H9 (cell line): ENCODE measurements around the gene MAOA. TPM values are rescaled to one million over a fixed set of nuclear protein-coding genes. Genes with fewer than 3 reads are reported as not detected.

ENCODE experiments used
- DNase-seq: peaks from one replicate; pipeline ENCODE4 v3.0.0-alpha.2; 2017
- H2AFZ ChIP-seq: one replicate; pipeline ENCODE4 v1.6.1; 2013; ENCODE audit warnings: mild to moderate bottlenecking, low read length, control low read depth, moderate library complexity
- H2AK5ac ChIP-seq: 2 replicates; pipeline ENCODE4 v1.6.1; 2013; ENCODE audit warnings: low read length, control low read depth, mixed read lengths; ENCODE audit not compliant: insufficient read length
- H2BK120ac ChIP-seq: one replicate; pipeline ENCODE4 v1.6.1; 2013; ENCODE audit warnings: low read depth, mild to moderate bottlenecking, low read length, control low read depth, inconsistent platforms; ENCODE audit not compliant: poor library complexity, severe bottlenecking
- H2BK12ac ChIP-seq: 2 replicates; pipeline ENCODE4 v1.6.1; 2013; ENCODE audit warnings: low read length, control low read depth, mixed read lengths, low read depth; ENCODE audit not compliant: insufficient read length
- H2BK15ac ChIP-seq: 2 replicates; pipeline ENCODE4 v1.6.1; 2013; ENCODE audit warnings: low read depth, low read length, control low read depth
- H2BK20ac ChIP-seq: one replicate; pipeline ENCODE4 v1.6.1; 2013; ENCODE audit warnings: low read depth, mild to moderate bottlenecking, low read length, control low read depth, inconsistent platforms; ENCODE audit not compliant: poor library complexity, severe bottlenecking
- H2BK5ac ChIP-seq: 2 replicates; pipeline ENCODE4 v1.6.1; 2013; ENCODE audit warnings: low read length, control low read depth, mixed read lengths; ENCODE audit not compliant: insufficient read length
- H3K14ac ChIP-seq: 2 replicates; pipeline ENCODE4 v1.6.1; 2013; ENCODE audit warnings: low read length, control low read depth; ENCODE audit not compliant: insufficient read depth
- H3K18ac ChIP-seq: 2 replicates; pipeline ENCODE4 v1.6.1; 2013; ENCODE audit warnings: low read depth, mild to moderate bottlenecking, mixed read lengths, low read length, control low read depth; ENCODE audit not compliant: insufficient read length
- H3K23ac ChIP-seq: 2 replicates; pipeline ENCODE4 v1.6.1; 2013; ENCODE audit warnings: low read length, control low read depth, mixed read lengths, low read depth; ENCODE audit not compliant: insufficient read length
- H3K23me2 ChIP-seq: 2 replicates; pipeline ENCODE4 v1.6.1; 2013; ENCODE audit warnings: low read depth, mild to moderate bottlenecking, mixed read lengths, low read length, control low read depth; ENCODE audit not compliant: insufficient read length, poor library complexity, severe bottlenecking
- H3K27ac ChIP-seq: 2 replicates; pipeline ENCODE4 v1.5.1; 2013; ENCODE audit warnings: low read length, control low read depth, mixed read lengths, low read depth; ENCODE audit not compliant: insufficient read length
- H3K27me3 ChIP-seq: 2 replicates; pipeline ENCODE4 v1.6.1; 2013; ENCODE audit warnings: low read length, control low read depth, inconsistent platforms; ENCODE audit not compliant: insufficient read depth
- H3K4ac ChIP-seq: 2 replicates; pipeline ENCODE4 v1.6.1; 2013; ENCODE audit warnings: low read depth, mild to moderate bottlenecking, control low read depth, inconsistent platforms, low read length, moderate library complexity
- H3K4me1 ChIP-seq: 2 replicates; pipeline ENCODE4 v1.6.1; 2013; ENCODE audit warnings: low read length, control low read depth, inconsistent platforms; ENCODE audit not compliant: insufficient read depth
- H3K4me2 ChIP-seq: 2 replicates; pipeline ENCODE4 v1.6.1; 2013; ENCODE audit warnings: low read length, control low read depth, mixed read lengths; ENCODE audit not compliant: insufficient read length, insufficient read depth
- H3K56ac ChIP-seq: 2 replicates; pipeline ENCODE4 v1.6.1; 2013; ENCODE audit warnings: low read depth, mild to moderate bottlenecking, mixed read lengths, low read length, control low read depth; ENCODE audit not compliant: insufficient read length
- H3K79me1 ChIP-seq: 2 replicates; pipeline ENCODE4 v1.6.1; 2013; ENCODE audit warnings: low read depth, mild to moderate bottlenecking, moderate library complexity, low read length, control low read depth, inconsistent platforms; ENCODE audit not compliant: insufficient read depth, poor library complexity, severe bottlenecking
- H3K79me2 ChIP-seq: 2 replicates; pipeline ENCODE4 v1.6.1; 2013; ENCODE audit warnings: low read length, control low read depth, inconsistent platforms; ENCODE audit not compliant: insufficient read depth
- H3K9ac ChIP-seq: 2 replicates; pipeline ENCODE4 v1.6.1; 2013; ENCODE audit warnings: low read length, control low read depth, mixed read lengths; ENCODE audit not compliant: insufficient read length; ENCODE audit errors: extremely low read depth
- H3K9me3 ChIP-seq: one replicate; pipeline ENCODE4 v1.6.1; 2013; ENCODE audit warnings: low read depth, low read length, inconsistent platforms; ENCODE audit not compliant: control insufficient read depth
- H3T11ph ChIP-seq: one replicate; pipeline ENCODE4 v1.6.1; 2013; ENCODE audit warnings: mild to moderate bottlenecking, low read length, control low read depth, inconsistent platforms
- H4K20me1 ChIP-seq: one replicate; pipeline ENCODE4 v1.6.1; 2013; ENCODE audit not compliant: control insufficient read depth, insufficient read length, insufficient read depth
- H4K5ac ChIP-seq: 2 replicates; pipeline ENCODE4 v1.6.1; 2013; ENCODE audit warnings: low read depth, mild to moderate bottlenecking, mixed read lengths, low read length, control low read depth; ENCODE audit not compliant: insufficient read length
- H4K8ac ChIP-seq: replicated peaks from 2 replicates; pipeline ENCODE4 v1.6.1; 2013; ENCODE audit warnings: low read length, control low read depth, mixed read lengths, low read depth; ENCODE audit not compliant: insufficient read length
- H4K91ac ChIP-seq: 2 replicates; pipeline ENCODE4 v1.6.1; 2013; ENCODE audit warnings: low read depth, mild to moderate bottlenecking, moderate library complexity, mixed read lengths, low read length, control low read depth; ENCODE audit not compliant: insufficient read length
- H3K27ac Mint-ChIP-seq, 3 experiments: 2 replicates in 2 of 3; 3 replicates in 1 of 3; pipeline ENCODE4 v1.8.0; 2020 to 2021; ENCODE audit warnings: mixed read lengths in 3 of 3, mild to moderate bottlenecking in 1 of 3, moderate library complexity in 1 of 3
- H3K27me3 Mint-ChIP-seq: 2 replicates; pipeline ENCODE4 v1.8.0; 2021; ENCODE audit warnings: low read depth, mild to moderate bottlenecking, moderate library complexity, mixed read lengths
- H3K36me3 Mint-ChIP-seq, 3 experiments: 2 replicates in 2 of 3; 3 replicates in 1 of 3; pipeline ENCODE4 v1.8.0; 2020 to 2021; ENCODE audit warnings: low read depth in 3 of 3, mixed read lengths in 3 of 3; ENCODE audit not compliant: insufficient read depth in 1 of 3
- H3K4me1 Mint-ChIP-seq, 2 experiments: 2 replicates each; pipeline ENCODE4 v1.8.0; 2020; ENCODE audit warnings: mixed read lengths in 2 of 2
- H3K4me3 Mint-ChIP-seq, 2 experiments: 2 replicates in 1 of 2; 3 replicates in 1 of 2; pipeline ENCODE4 v1.8.0; 2020 to 2021; ENCODE audit warnings: mild to moderate bottlenecking in 2 of 2, mixed read lengths in 2 of 2, moderate library complexity in 1 of 2
- H3K9me3 Mint-ChIP-seq, 2 experiments: 2 replicates in 1 of 2; 3 replicates in 1 of 2; pipeline ENCODE4 v1.8.0; 2020; ENCODE audit warnings: mild to moderate bottlenecking in 2 of 2, mixed read lengths in 2 of 2, moderate library complexity in 1 of 2
- CTCF ChIP-seq: fragments of 200-600 bp; sonication (generic); conservative IDR thresholded peaks from 3 replicates; pipeline ENCODE4 v1.8.0; 2021; ENCODE audit warnings: antibody characterized with exemption, mild to moderate bottlenecking
- WGBS: extraction: QIAGEN DNeasy Blood & Tissue Kit; methylation state at CpG from one replicate; pipeline ENCODE4 v1.1.7; 2013; ENCODE audit warnings: missing lambda C conversion rate, low lambda C conversion rate, mixed read lengths; ENCODE audit not compliant: insufficient read length; ENCODE audit errors: extremely low coverage; 5-methylcytosine and 5-hydroxymethylcytosine counted together
- total RNA-seq: library from RNA; stranded (reverse); gene quantifications from 2 replicates; pipeline ENCODE4 v1.2.1, GENCODE V29; 2021

The MAOA gene
- total RNA-seq, 1 experiment from 2014 or later, result 0.28 TPM

- H3K9me3 Mint-ChIP-seq, result peaks cover 4 to 5% of the 10 kb centered on the region in 2 experiments; a peak in 4 of 5 replicates
- Histone ChIP-seq H2BK20ac (no peak overlapping the region), H4K20me1 (no peaks in the 10 kb centered on the region), H3K79me1 (no peaks in the 10 kb centered on the region), H2BK5ac (no peak overlapping the region), H2BK15ac (no peak overlapping the region), H3K9ac (no peak overlapping the region), H3K23ac (no peak overlapping the region), H3K4ac (no peak overlapping the region), H2AFZ (no peak overlapping the region), H2BK12ac (no peak overlapping the region), H3K56ac (no peak overlapping the region), H3K14ac (no peak overlapping the region), H2AK5ac (no peak overlapping the region), H3K79me2 (no peaks in the 10 kb centered on the region), H3K4me1 (no peaks in the 10 kb centered on the region; the same call in 1 of the 2 replicates), H3K27me3 (no peaks in the 10 kb centered on the region), H3K27ac (no peak overlapping the region), H3K23me2 (no peaks in the 10 kb centered on the region), H3K9me3 (no peaks in the 10 kb centered on the region), H3K4me2 (no peak overlapping the region), H3T11ph (no peak overlapping the region), H3K18ac (no peak overlapping the region), H4K5ac (no peak overlapping the region), H4K91ac (no peak overlapping the region), H4K8ac (no peak overlapping the region), H2BK120ac (no peak overlapping the region)
- WGBS, result no CpG with 5 or more reads among the region's 1 CpG
- no peak overlapping the region for H3K4me3 Mint-ChIP-seq
- TF ChIP-seq CTCF, result no peak
- no peak for DNase-seq
- H3K36me3 Mint-ChIP-seq, result peaks cover 0 to 5% (median under 1%) of the 10 kb centered on the region in 3 experiments; a peak in 4 of 7 replicates
- H3K27ac Mint-ChIP-seq, result no peak overlapping the region
- H3K4me1 Mint-ChIP-seq, result no peaks in the 10 kb centered on the region
- H3K27me3 Mint-ChIP-seq, result no peaks in the 10 kb centered on the region
Observed at GRCh38 chrX:43716696-43717095, 60.6 kb downstream of the MAOA start.
